A549 (cell line): ENCODE data around the gene LCMT2. TPM values are rescaled to one million over a fixed set of nuclear protein-coding genes. Genes with fewer than 3 reads are reported as not detected.

ENCODE experiments used
- ATAC-seq, 2 experiments: fragments of 200-7000 bp in 1 of 2; fragments of >200 bp in 1 of 2; cut with Nextera tagmentation in 1 of 2; cut with Tn5 transposase in 1 of 2; 3 replicates each; pipeline versions ENCODE4 v1.8.0 to v1.9.1; 2018 to 2020; ENCODE audit warnings: mild to moderate bottlenecking in 1 of 2, moderate library complexity in 1 of 2
- CTCF ChIA-PET: fragments of 300-600 bp; sonication (Branson Sonifier 250); formaldehyde crosslinking; extraction: SDS; loops from one replicate; lab custom pipeline; 2021; ENCODE audit warnings: antibody characterized with exemption, inconsistent platforms; lab: Yijun Ruan, JAX
- POLR2A ChIA-PET: fragments of 350-600 bp; formaldehyde crosslinking; extraction: SDS; loops from one replicate; lab custom pipeline; 2021; ENCODE audit warnings: antibody characterized with exemption, inconsistent platforms; lab: Yijun Ruan, JAX
- DNase-seq, 2 experiments: peaks; one replicate each; pipeline versions ENCODE4 v3.0.0 to v3.0.0-alpha.2; 2011 to 2016; ENCODE audit warnings: low read depth in 1 of 2, low spot score in 1 of 2
- FAIRE-seq: peaks from 2 replicates; lab custom pipeline; 2011; peaks lifted over from hg19 to GRCh38; lab: Jason Lieb, UNC
- H3K27ac ChIP-seq, 2 experiments: fragments of >200 bp; sonication (Bioruptor Twin); formaldehyde crosslinking; 3 replicates each; pipeline ENCODE4 v1.5.1; 2016 to 2017
- H3K4me1 ChIP-seq: fragments of >200 bp; sonication (Bioruptor Twin); formaldehyde crosslinking; 3 replicates; pipeline ENCODE4 v1.6.1; 2016
- H3K4me2 ChIP-seq: fragments of >200 bp; sonication (Bioruptor Twin); formaldehyde crosslinking; 3 replicates; pipeline ENCODE4 v1.6.1; 2016
- H3K4me3 ChIP-seq: fragments of >200 bp; sonication (Bioruptor Twin); formaldehyde crosslinking; 3 replicates; pipeline ENCODE4 v1.5.1; 2016
- H3K9me3 ChIP-seq: fragments of >200 bp; sonication (Bioruptor Twin); formaldehyde crosslinking; 3 replicates; pipeline ENCODE4 v1.6.1; 2016
- BHLHE40 ChIP-seq: IDR thresholded peaks from 2 replicates; pipeline ENCODE4 v1.6.1; 2012; ENCODE audit warnings: low read depth, low read length, inconsistent platforms
- CEBPB ChIP-seq, 2 experiments: fragments of >200 bp in 1 of 2; sonication (Bioruptor Twin) in 1 of 2; formaldehyde crosslinking in 1 of 2; IDR thresholded peaks; 2 replicates each; pipeline ENCODE4 v1.6.1; 2012 to 2016
- E2F6 ChIP-seq: IDR thresholded peaks from 2 replicates; pipeline ENCODE4 v1.6.1; 2012; ENCODE audit warnings: low read depth, borderline replicate concordance
- EHF ChIP-seq: fragments of 250-450 bp; sonication (Bioruptor Pico); IDR thresholded peaks from 2 replicates; pipeline ENCODE4 v1.5.0; 2020; ENCODE audit warnings: mild to moderate bottlenecking
- EHMT2 ChIP-seq: fragments of 200-600 bp; sonication (generic); IDR thresholded peaks from 2 replicates; pipeline ENCODE4 v1.6.1; 2016; ENCODE audit warnings: antibody characterized with exemption, low read depth, mild to moderate bottlenecking, moderate library complexity
- FOSL2 ChIP-seq, 2 experiments: fragments of 450-650 bp in 1 of 2; fragments of >200 bp in 1 of 2; sonication (Bioruptor Twin) in 1 of 2; formaldehyde crosslinking; IDR thresholded peaks; 2 replicates each; pipeline versions ENCODE4 v1.5.0 to v1.6.1; 2016 to 2020; ENCODE audit warnings: mild to moderate bottlenecking in 1 of 2, moderate library complexity in 1 of 2
- FOXS1 ChIP-seq: fragments of 250-450 bp; sonication (Bioruptor Pico); IDR thresholded peaks from 2 replicates; pipeline ENCODE4 v1.5.0; 2020; ENCODE audit warnings: mild to moderate bottlenecking, moderate library complexity
- GATA3 ChIP-seq: IDR thresholded peaks from 2 replicates; pipeline ENCODE4 v1.6.1; 2012; ENCODE audit warnings: borderline replicate concordance
- HDAC2 ChIP-seq: fragments of 200-600 bp; sonication (generic); IDR thresholded peaks from 2 replicates; pipeline ENCODE4 v1.6.1; 2016
- HEYL ChIP-seq: fragments of 250-450 bp; sonication (Bioruptor Pico); IDR thresholded peaks from 2 replicates; pipeline ENCODE4 v1.8.0; 2021; ENCODE audit warnings: mild to moderate bottlenecking, moderate library complexity
- HOXB13 ChIP-seq: fragments of 250-450 bp; sonication (Bioruptor Pico); IDR thresholded peaks from 2 replicates; pipeline ENCODE4 v1.5.0; 2020; ENCODE audit warnings: low read depth, mild to moderate bottlenecking, moderate library complexity
- MAZ ChIP-seq: fragments of 150-350 bp; IDR thresholded peaks from 2 replicates; pipeline ENCODE4 v1.6.1; 2014; ENCODE audit warnings: antibody characterized with exemption, low read depth, low read length, borderline replicate concordance
- NPAS2 ChIP-seq: fragments of 250-450 bp; sonication (Bioruptor Pico); IDR thresholded peaks from 2 replicates; pipeline ENCODE4 v1.8.0; 2022; ENCODE audit warnings: mild to moderate bottlenecking, moderate library complexity, borderline replicate concordance
- NR3C1 ChIP-seq: fragments of >200 bp; sonication (Bioruptor Twin); formaldehyde crosslinking; IDR thresholded peaks from 3 replicates; pipeline ENCODE4 v1.6.1; 2017
- PHF8 ChIP-seq: fragments of 200-600 bp; sonication (generic); IDR thresholded peaks from 2 replicates; pipeline ENCODE4 v1.6.1; 2016; ENCODE audit warnings: low read depth, mild to moderate bottlenecking, antibody characterized with exemption, moderate library complexity, borderline replicate concordance
- POLR2AphosphoS2 ChIP-seq: conservative IDR thresholded peaks from 2 replicates; pipeline ENCODE4 v1.6.1; 2012; ENCODE audit warnings: low read length, improper control_type of control experiment, inconsistent platforms
- RCOR1 ChIP-seq: fragments of 150-350 bp; IDR thresholded peaks from 2 replicates; pipeline ENCODE4 v1.6.1; 2014; ENCODE audit warnings: antibody characterized with exemption, low read length, low read depth
- SMC3 ChIP-seq: fragments of >200 bp; sonication (Bioruptor Twin); formaldehyde crosslinking; IDR thresholded peaks from 3 replicates; pipeline ENCODE4 v1.6.1; 2018; ENCODE audit warnings: inconsistent platforms
- SREBF2 ChIP-seq: fragments of 450-650 bp; IDR thresholded peaks from 2 replicates; pipeline ENCODE4 v1.6.1; 2014; ENCODE audit warnings: mild to moderate bottlenecking, moderate library complexity
- ZFP36 ChIP-seq: fragments of 450-650 bp; IDR thresholded peaks from 2 replicates; pipeline ENCODE4 v1.6.1; 2014; ENCODE audit warnings: borderline replicate concordance; ENCODE audit not compliant: partially characterized antibody
- WGBS: methylation state at CpG from one replicate; pipeline ENCODE4 v1.1.6; 2017; ENCODE audit errors: missing lambda C conversion rate; 5-methylcytosine and 5-hydroxymethylcytosine counted together
- polyA plus RNA-seq, 4 experiments: library from polyadenylated mRNA; depleted of rRNA in 3 of 4; stranded (reverse); fragments of >200 nt; fragmentation: RNase III in 1 of 4; extraction: RNeasy Plus Mini Kit Qiagen cat#74134 plus additional on column Dnase treatment in 1 of 4; gene quantifications; 2 replicates in 3 of 4; 3 replicates in 1 of 4; pipeline ENCODE4 v1.2.3, GENCODE V29; 2011 to 2017
- TF ChIP-seq, protein P1 (sequence below): fragments of 200-600 bp; sonication (generic); IDR thresholded peaks from 2 replicates; pipeline ENCODE4 v1.6.1; 2016; ENCODE audit warnings: antibody characterized with exemption, mild to moderate bottlenecking, moderate library complexity
- TF ChIP-seq, protein P2 (sequence below): fragments of >200 bp; sonication (Bioruptor Twin); formaldehyde crosslinking; IDR thresholded peaks from 3 replicates; pipeline ENCODE4 v1.6.1; 2016
- TF ChIP-seq, protein P3 (sequence below): fragments of >200 bp; sonication (Bioruptor Twin); formaldehyde crosslinking; IDR thresholded peaks from 3 replicates; pipeline ENCODE4 v1.5.1; 2016

The LCMT2 gene
- polyA plus RNA-seq, 2 of the 4 experiments (the other 2 are of a cell fraction): 8.3 to 9.7 TPM

- FAIRE-seq (no peak), DNase-seq (no peak), ATAC-seq (no peak)
- H3K4me2 ChIP-seq: no peak overlapping the region
- CTCF ChIA-PET: interaction anchor here (1.9 to 2.2 kb wide), 2 partner anchors 9 to 52 kb away, joined by 11 to 21 read pairs; no protein-coding TSS in a partner anchor
- no peaks in the 10 kb centered on the region for H3K4me1 ChIP-seq
- H3K4me3 ChIP-seq: no peak overlapping the region
- POLR2A ChIA-PET: no interaction called here
- no peak overlapping the region for H3K27ac ChIP-seq
- TF ChIP-seq ZFP36: no peak
- TF ChIP-seq E2F6: no peak
- TF ChIP-seq SMC3: no peak
- TF ChIP-seq NPAS2 (CRISPR knock-in tag): no peak
- TF ChIP-seq HOXB13 (CRISPR knock-in tag): no peak
- TF ChIP-seq, protein P1, sequence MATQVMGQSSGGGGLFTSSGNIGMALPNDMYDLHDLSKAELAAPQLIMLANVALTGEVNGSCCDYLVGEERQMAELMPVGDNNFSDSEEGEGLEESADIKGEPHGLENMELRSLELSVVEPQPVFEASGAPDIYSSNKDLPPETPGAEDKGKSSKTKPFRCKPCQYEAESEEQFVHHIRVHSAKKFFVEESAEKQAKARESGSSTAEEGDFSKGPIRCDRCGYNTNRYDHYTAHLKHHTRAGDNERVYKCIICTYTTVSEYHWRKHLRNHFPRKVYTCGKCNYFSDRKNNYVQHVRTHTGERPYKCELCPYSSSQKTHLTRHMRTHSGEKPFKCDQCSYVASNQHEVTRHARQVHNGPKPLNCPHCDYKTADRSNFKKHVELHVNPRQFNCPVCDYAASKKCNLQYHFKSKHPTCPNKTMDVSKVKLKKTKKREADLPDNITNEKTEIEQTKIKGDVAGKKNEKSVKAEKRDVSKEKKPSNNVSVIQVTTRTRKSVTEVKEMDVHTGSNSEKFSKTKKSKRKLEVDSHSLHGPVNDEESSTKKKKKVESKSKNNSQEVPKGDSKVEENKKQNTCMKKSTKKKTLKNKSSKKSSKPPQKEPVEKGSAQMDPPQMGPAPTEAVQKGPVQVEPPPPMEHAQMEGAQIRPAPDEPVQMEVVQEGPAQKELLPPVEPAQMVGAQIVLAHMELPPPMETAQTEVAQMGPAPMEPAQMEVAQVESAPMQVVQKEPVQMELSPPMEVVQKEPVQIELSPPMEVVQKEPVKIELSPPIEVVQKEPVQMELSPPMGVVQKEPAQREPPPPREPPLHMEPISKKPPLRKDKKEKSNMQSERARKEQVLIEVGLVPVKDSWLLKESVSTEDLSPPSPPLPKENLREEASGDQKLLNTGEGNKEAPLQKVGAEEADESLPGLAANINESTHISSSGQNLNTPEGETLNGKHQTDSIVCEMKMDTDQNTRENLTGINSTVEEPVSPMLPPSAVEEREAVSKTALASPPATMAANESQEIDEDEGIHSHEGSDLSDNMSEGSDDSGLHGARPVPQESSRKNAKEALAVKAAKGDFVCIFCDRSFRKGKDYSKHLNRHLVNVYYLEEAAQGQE: no peak
- no peak for TF ChIP-seq PHF8
- TF ChIP-seq HDAC2: no peak
- TF ChIP-seq, protein P2, sequence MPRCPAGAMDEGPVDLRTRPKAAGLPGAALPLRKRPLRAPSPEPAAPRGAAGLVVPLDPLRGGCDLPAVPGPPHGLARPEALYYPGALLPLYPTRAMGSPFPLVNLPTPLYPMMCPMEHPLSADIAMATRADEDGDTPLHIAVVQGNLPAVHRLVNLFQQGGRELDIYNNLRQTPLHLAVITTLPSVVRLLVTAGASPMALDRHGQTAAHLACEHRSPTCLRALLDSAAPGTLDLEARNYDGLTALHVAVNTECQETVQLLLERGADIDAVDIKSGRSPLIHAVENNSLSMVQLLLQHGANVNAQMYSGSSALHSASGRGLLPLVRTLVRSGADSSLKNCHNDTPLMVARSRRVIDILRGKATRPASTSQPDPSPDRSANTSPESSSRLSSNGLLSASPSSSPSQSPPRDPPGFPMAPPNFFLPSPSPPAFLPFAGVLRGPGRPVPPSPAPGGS: no peak
- WGBS: 41% methylated on average over 7 of the region's 10 CpGs
- no peaks in the 10 kb centered on the region; the same call in 2 of the 3 replicates for H3K9me3 ChIP-seq
Observed at GRCh38 chr15:43277231-43277823, 53.0 kb downstream of the LCMT2 start.

DNA sequence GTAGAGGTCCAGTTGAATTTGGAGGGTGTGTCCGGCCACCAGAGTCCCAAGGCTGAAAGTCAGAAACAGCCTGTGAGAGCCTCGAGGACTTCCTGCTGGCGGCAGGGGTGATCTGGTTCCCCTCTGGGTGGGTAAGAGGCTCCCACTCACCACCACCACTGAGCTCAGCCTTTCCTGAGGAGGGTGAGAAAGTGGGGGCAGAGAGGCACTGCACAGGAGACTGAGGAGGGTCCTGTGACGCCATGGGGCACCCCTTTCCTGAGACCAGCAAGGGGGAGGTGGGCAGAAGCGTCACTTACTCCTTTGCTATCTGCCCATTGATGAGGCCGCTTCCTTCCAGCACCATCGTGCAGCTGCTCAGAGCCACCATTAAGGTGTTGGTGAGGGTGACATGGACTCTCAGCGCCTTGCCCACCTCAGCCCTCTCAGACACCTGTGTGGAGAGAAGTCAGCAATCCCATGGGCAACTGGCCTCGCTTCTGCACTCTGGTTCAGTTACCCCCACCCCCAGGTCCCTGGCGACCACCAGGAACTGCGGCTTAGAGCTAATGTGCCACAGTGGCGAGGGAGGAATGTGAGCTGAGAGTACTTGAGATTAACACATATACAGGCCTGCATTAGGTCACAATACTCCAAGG is 53.7 kb downstream of the LCMT2 start:
- peak in 1 of 2 experiments; percentile 33; a peak in 1 of 6 replicates for ATAC-seq
- no peak overlapping the region for H3K27ac ChIP-seq
- no peak overlapping the region for H3K4me2 ChIP-seq
- no peaks in the 10 kb centered on the region for H3K4me1 ChIP-seq
- no peak for DNase-seq
- FAIRE-seq: no peak
- H3K9me3 ChIP-seq: no peaks in the 10 kb centered on the region; the same call in 1 of the 3 replicates
- TF ChIP-seq SREBF2 (no peak), POLR2AphosphoS2 (no peak), RCOR1 (no peak), EHMT2 (no peak), PHF8 (no peak), BHLHE40 (no peak), FOXS1 (CRISPR knock-in tag) (no peak), MAZ (no peak), NR3C1 (no peak), FOSL2 (IDR thresholded peaks at IDR 0.05) (no peak), FOSL2 (CRISPR knock-in tag; IDR thresholded peaks at IDR 0.05) (no peak), HEYL (CRISPR knock-in tag) (no peak), GATA3 (no peak), CEBPB (IDR thresholded peaks at IDR 0.05) (no peak), EHF (no peak)
- TF ChIP-seq, protein P3, sequence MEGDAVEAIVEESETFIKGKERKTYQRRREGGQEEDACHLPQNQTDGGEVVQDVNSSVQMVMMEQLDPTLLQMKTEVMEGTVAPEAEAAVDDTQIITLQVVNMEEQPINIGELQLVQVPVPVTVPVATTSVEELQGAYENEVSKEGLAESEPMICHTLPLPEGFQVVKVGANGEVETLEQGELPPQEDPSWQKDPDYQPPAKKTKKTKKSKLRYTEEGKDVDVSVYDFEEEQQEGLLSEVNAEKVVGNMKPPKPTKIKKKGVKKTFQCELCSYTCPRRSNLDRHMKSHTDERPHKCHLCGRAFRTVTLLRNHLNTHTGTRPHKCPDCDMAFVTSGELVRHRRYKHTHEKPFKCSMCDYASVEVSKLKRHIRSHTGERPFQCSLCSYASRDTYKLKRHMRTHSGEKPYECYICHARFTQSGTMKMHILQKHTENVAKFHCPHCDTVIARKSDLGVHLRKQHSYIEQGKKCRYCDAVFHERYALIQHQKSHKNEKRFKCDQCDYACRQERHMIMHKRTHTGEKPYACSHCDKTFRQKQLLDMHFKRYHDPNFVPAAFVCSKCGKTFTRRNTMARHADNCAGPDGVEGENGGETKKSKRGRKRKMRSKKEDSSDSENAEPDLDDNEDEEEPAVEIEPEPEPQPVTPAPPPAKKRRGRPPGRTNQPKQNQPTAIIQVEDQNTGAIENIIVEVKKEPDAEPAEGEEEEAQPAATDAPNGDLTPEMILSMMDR: no peak
- TF ChIP-seq, protein P1: no peak
- CTCF ChIA-PET: interaction anchor here (0.9 to 2.2 kb wide), 5 partner anchors 9 to 88 kb away, joined by 3 to 21 read pairs (median 10); partner anchors contain the start of gene TGM5
- POLR2A ChIA-PET: no interaction called here
- no peak overlapping the region for H3K4me3 ChIP-seq
- WGBS: 43% methylated on average over 9 of the region's 12 CpGs
